Prostate gland (tissue), 2 donors: ENCODE measurements around the gene NAA10. TPM values are rescaled to one million over a fixed set of nuclear protein-coding genes. Genes with fewer than 3 reads are reported as not detected.

Source experiments
- DNase-seq: peaks from one replicate; pipeline ENCODE4 v3.0.0-alpha.2; 2019; ENCODE audit warnings: low spot score
- H3K27ac ChIP-seq, 2 donors: fragments of 200-600 bp; sonication (generic); 2 replicates each; pipeline ENCODE4 v1.5.1; 2017 to 2019
- H3K27me3 ChIP-seq: fragments of 200-600 bp; sonication (generic); replicated peaks from 2 replicates; pipeline ENCODE4 v1.5.1; 2019; ENCODE audit not compliant: insufficient read depth
- H3K36me3 ChIP-seq, 2 donors: fragments of 200-600 bp; sonication (generic); 1 replicate in 1 of 2; 2 replicates in 1 of 2; pipeline versions ENCODE4 v1.5.1 to v1.8.1; 2017 to 2019
- H3K4me1 ChIP-seq: fragments of 200-600 bp; sonication (generic); replicated peaks from 2 replicates; pipeline ENCODE4 v1.5.1; 2019
- H3K4me3 ChIP-seq, 2 donors: fragments of 200-600 bp; sonication (generic); 2 replicates each; pipeline ENCODE4 v1.5.1; 2017 to 2019
- H3K9me3 ChIP-seq: fragments of 200-600 bp; sonication (generic); 2 replicates; pipeline ENCODE4 v1.5.1; 2017
- CTCF ChIP-seq, 4 experiments: fragments of 200-600 bp in 2 of 4; fragments of 450-650 bp in 2 of 4; sonication (generic) in 2 of 4; IDR thresholded peaks; 1 replicate in 3 of 4; 2 replicates in 1 of 4; pipeline ENCODE4 v1.5.1; 2016 to 2019; ENCODE audit warnings: antibody characterized with exemption in 4 of 4, mild to moderate bottlenecking in 2 of 4, moderate library complexity in 2 of 4
- POLR2A ChIP-seq: fragments of 450-650 bp; IDR thresholded peaks from one replicate; pipeline ENCODE4 v1.6.1; 2016; ENCODE audit warnings: antibody characterized with exemption, mild to moderate bottlenecking
- POLR2AphosphoS5 ChIP-seq: sonication (generic); formaldehyde crosslinking; IDR thresholded peaks from one replicate; pipeline ENCODE4 v1.6.1; 2017; ENCODE audit warnings: antibody characterized with exemption
- whole genome bisulfite sequencing: methylation state at CpG from one replicate; pipeline ENCODE4 v1.1.5; 2018; 5-methylcytosine and 5-hydroxymethylcytosine counted together
- intact Hi-C: fragments of 100-400 bp; cut with DNase I; formaldehyde crosslinking; loops from one replicate; pipeline ENCODE4 v1.14.2; 2022
- total RNA-seq, 2 donors: library from RNA; depleted of rRNA; stranded (reverse); fragments of >200 nt; gene quantifications; one replicate each; pipeline ENCODE4 v1.1.0, GENCODE V29; 2016

NAA10 gene
- total RNA-seq, 2 donors from 2014 or later = 47.5 to 64.9 TPM

- DNase-seq = no peak
Measured at GRCh38 chrX:153969125-153969903, 34.5 kb upstream of the NAA10 start.

GRCh38 chrX:153968754-153969124 lies 33.9 kb upstream of the NAA10 start:
- peak overlapping the region; percentile 98 for H3K27ac ChIP-seq
- no peaks in the 10 kb centered on the region for H3K36me3 ChIP-seq
- no peaks in the 10 kb centered on the region for H3K27me3 ChIP-seq
- no peaks in the 10 kb centered on the region for H3K9me3 ChIP-seq
- TF ChIP-seq POLR2A (no peak), POLR2AphosphoS5 (no peak), CTCF (IDR thresholded peaks at IDR 0.05) (no peak)
- WGBS = 0% methylated on average over 1 of the region's 12 CpGs
- intact Hi-C loops = no loop called here
- DNase-seq = no peak
- H3K4me1 ChIP-seq = no peaks in the 10 kb centered on the region
- peak overlapping the region; percentile 55 to 60 for H3K4me3 ChIP-seq

More at GRCh38 chrX:153969125-153969903, 34.5 kb upstream of the NAA10 start:
- no peaks in the 10 kb centered on the region for H3K27me3 ChIP-seq
- intact Hi-C loops = no loop called here
- H3K4me1 ChIP-seq = no peaks in the 10 kb centered on the region
- H3K27ac ChIP-seq = peak overlapping the region; percentile 98
- no peaks in the 10 kb centered on the region for H3K36me3 ChIP-seq
- no peaks in the 10 kb centered on the region for H3K9me3 ChIP-seq
- H3K4me3 ChIP-seq = peak overlapping the region; percentile 55 to 60
- 0% methylated on average over 2 of the region's 25 CpGs for WGBS
- TF ChIP-seq CTCF (IDR thresholded peaks at IDR 0.05) (no peak), POLR2AphosphoS5 (no peak)

GRCh38 chrX:153968255-153968654 lies 33.4 kb upstream of the NAA10 start:
- H3K9me3 ChIP-seq = no peaks in the 10 kb centered on the region
- no peak overlapping the region for H3K4me3 ChIP-seq
- no peak for DNase-seq
- H3K36me3 ChIP-seq = no peaks in the 10 kb centered on the region
- intact Hi-C loops = no loop called here
- no peak for TF ChIP-seq POLR2AphosphoS5
- no peak for TF ChIP-seq POLR2A
- no peak for TF ChIP-seq CTCF (IDR thresholded peaks at IDR 0.05)
- no peaks in the 10 kb centered on the region for H3K4me1 ChIP-seq
- H3K27me3 ChIP-seq = no peaks in the 10 kb centered on the region
- H3K27ac ChIP-seq = peak overlapping the region in 1 of 2 donors; percentile 98
- 12% methylated on average over 9 of the region's 9 CpGs for WGBS

GRCh38 chrX:153967536-153968224 lies 32.8 kb upstream of the NAA10 start:
- intact Hi-C loops = no loop called here
- no peaks in the 10 kb centered on the region for H3K9me3 ChIP-seq
- H3K27me3 ChIP-seq = no peaks in the 10 kb centered on the region
- no peak overlapping the region for H3K4me3 ChIP-seq
- H3K27ac ChIP-seq = peak overlapping the region in 1 of 2 donors; percentile 98
- 43% methylated on average over 14 of the region's 16 CpGs for WGBS
- no peak for TF ChIP-seq CTCF (IDR thresholded peaks at IDR 0.05)
- H3K4me1 ChIP-seq = no peaks in the 10 kb centered on the region
- H3K36me3 ChIP-seq = no peaks in the 10 kb centered on the region
- no peak for DNase-seq
